HG02970 (cell line): ENCODE data around the gene SAMD1.

Experiments used
- ATAC-seq: cut with Tn5 transposase; IDR thresholded peaks from one replicate; pipeline ENCODE4 v1.9.1; 2021; ENCODE audit warnings: mild to moderate bottlenecking, moderate library complexity, moderate number of reproducible peaks; ENCODE audit not compliant: unreplicated experiment, low FRiP score

The SAMD1 gene

GRCh38 chr19:14114439-14114838 lies 23.9 kb upstream of the SAMD1 start:
- no peak for ATAC-seq

GRCh38 chr19:14113762-14114414 lies 23.3 kb upstream of the SAMD1 start:
- no peak for ATAC-seq

- ATAC-seq: no peak
Observed at GRCh38 chr19:14112809-14113385, 22.3 kb upstream of the SAMD1 start.

- no peak for ATAC-seq
Observed at GRCh38 chr19:14112051-14112808, 21.7 kb upstream of the SAMD1 start.

- no peak for ATAC-seq
Observed at GRCh38 chr19:14111486-14111885, 20.9 kb upstream of the SAMD1 start.

- no peak for ATAC-seq
Observed at GRCh38 chr19:14110650-14111049, 20.1 kb upstream of the SAMD1 start.

- no peak for ATAC-seq
Observed at GRCh38 chr19:14107581-14108461, 17.3 kb upstream of the SAMD1 start.

GRCh38 chr19:14106840-14107239 lies 16.3 kb upstream of the SAMD1 start:
- ATAC-seq: no peak

- ATAC-seq: no peak
Observed at GRCh38 chr19:14105680-14106079, 15.1 kb upstream of the SAMD1 start.

GRCh38 chr19:14103310-14103709 lies 12.8 kb upstream of the SAMD1 start:
- no peak for ATAC-seq

- ATAC-seq: no peak
Observed at GRCh38 chr19:14102756-14103155, 12.2 kb upstream of the SAMD1 start.

- no peak for ATAC-seq
Observed at GRCh38 chr19:14102102-14102696, 11.6 kb upstream of the SAMD1 start.

- ATAC-seq: no peak
Observed at GRCh38 chr19:14101003-14101545, 10.5 kb upstream of the SAMD1 start.

GRCh38 chr19:14097532-14098151 lies 7.1 kb upstream of the SAMD1 start:
- no peak for ATAC-seq

GRCh38 chr19:14096272-14096992 lies 5.9 kb upstream of the SAMD1 start:
- no peak for ATAC-seq

GRCh38 chr19:14094854-14095253 lies 4.3 kb upstream of the SAMD1 start:
- ATAC-seq: no peak

GRCh38 chr19:14093117-14093823 lies 2.7 kb upstream of the SAMD1 start:
- ATAC-seq: no peak

GRCh38 chr19:14091813-14092462 lies 1.4 kb upstream of the SAMD1 start:
- ATAC-seq: no peak
